HG03175 (cell line): ENCODE data around the gene SEMA4D.

Experiments
- ATAC-seq: cut with Tn5 transposase; IDR thresholded peaks from one replicate; pipeline ENCODE4 v1.9.1; 2021; ENCODE audit warnings: mild to moderate bottlenecking, moderate library complexity; ENCODE audit not compliant: unreplicated experiment

Gene SEMA4D

GRCh38 chr9:89447416-89447815 lies 50.5 kb downstream of the SEMA4D start:
- ATAC-seq, result no peak

GRCh38 chr9:89446961-89447310 lies 51.0 kb downstream of the SEMA4D start:
- ATAC-seq, result no peak

GRCh38 chr9:89446261-89446960 lies 51.5 kb downstream of the SEMA4D start:
- ATAC-seq, result no peak

- ATAC-seq, result no peak
Measured at GRCh38 chr9:89445801-89446251, 52.1 kb downstream of the SEMA4D start.

GRCh38 chr9:89444925-89445765 lies 52.8 kb downstream of the SEMA4D start:
- no peak for ATAC-seq

GRCh38 chr9:89444274-89444673 lies 53.6 kb downstream of the SEMA4D start:
- no peak for ATAC-seq

- no peak for ATAC-seq
Measured at GRCh38 chr9:89442981-89443814, 54.7 kb downstream of the SEMA4D start.

GRCh38 chr9:89442501-89442978 lies 55.4 kb downstream of the SEMA4D start:
- no peak for ATAC-seq

GRCh38 chr9:89441986-89442385 lies 55.9 kb downstream of the SEMA4D start:
- no peak for ATAC-seq

- ATAC-seq, result no peak
Measured at GRCh38 chr9:89441655-89441970, 56.3 kb downstream of the SEMA4D start.

- ATAC-seq, result no peak
Measured at GRCh38 chr9:89440951-89441654, 56.8 kb downstream of the SEMA4D start.

- no peak for ATAC-seq
Measured at GRCh38 chr9:89440548-89440947, 57.4 kb downstream of the SEMA4D start.

- no peak for ATAC-seq
Measured at GRCh38 chr9:89440046-89440445, 57.9 kb downstream of the SEMA4D start.

- ATAC-seq, result no peak
Measured at GRCh38 chr9:89439571-89439970, 58.3 kb downstream of the SEMA4D start.

GRCh38 chr9:89438194-89438593 lies 59.7 kb downstream of the SEMA4D start:
- no peak for ATAC-seq

GRCh38 chr9:89437772-89438171 lies 60.1 kb downstream of the SEMA4D start:
- ATAC-seq, result no peak

GRCh38 chr9:89436963-89437625 lies 60.8 kb downstream of the SEMA4D start:
- ATAC-seq, result peak; percentile 69

GRCh38 chr9:89436326-89436725 lies 61.6 kb downstream of the SEMA4D start:
- ATAC-seq, result no peak

GRCh38 chr9:89435071-89435823 lies 62.7 kb downstream of the SEMA4D start:
- no peak for ATAC-seq

- ATAC-seq, result no peak
Measured at GRCh38 chr9:89434636-89435035, 63.3 kb downstream of the SEMA4D start.
